ENCODE data around the gene BAIAP2.

BAIAP2 gene

DNA sequence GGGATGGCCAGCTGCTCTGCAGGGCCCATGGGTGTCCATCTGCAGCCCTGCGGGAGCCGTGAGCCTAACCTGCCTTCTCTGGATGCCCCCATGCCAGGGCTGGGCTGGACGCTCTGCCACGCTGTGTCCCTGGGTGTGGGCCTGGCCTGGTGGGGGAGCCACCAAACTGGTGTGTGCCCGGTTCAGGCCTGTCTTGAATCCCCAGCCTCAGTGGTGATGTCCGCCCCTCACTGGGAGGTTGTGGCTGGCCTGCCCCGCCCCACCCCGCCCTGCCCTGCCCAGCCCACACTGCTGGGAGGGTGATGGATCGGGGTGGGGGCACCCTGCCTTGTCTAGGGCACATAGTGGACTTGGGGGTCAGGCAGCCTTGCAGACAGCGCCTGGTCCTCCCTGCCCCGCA lies 80.3 kb downstream of the BAIAP2 start:
- no peak overlapping the region for H3K4me3 ChIP-seq
- H3K27ac ChIP-seq: no peak overlapping the region

DNA sequence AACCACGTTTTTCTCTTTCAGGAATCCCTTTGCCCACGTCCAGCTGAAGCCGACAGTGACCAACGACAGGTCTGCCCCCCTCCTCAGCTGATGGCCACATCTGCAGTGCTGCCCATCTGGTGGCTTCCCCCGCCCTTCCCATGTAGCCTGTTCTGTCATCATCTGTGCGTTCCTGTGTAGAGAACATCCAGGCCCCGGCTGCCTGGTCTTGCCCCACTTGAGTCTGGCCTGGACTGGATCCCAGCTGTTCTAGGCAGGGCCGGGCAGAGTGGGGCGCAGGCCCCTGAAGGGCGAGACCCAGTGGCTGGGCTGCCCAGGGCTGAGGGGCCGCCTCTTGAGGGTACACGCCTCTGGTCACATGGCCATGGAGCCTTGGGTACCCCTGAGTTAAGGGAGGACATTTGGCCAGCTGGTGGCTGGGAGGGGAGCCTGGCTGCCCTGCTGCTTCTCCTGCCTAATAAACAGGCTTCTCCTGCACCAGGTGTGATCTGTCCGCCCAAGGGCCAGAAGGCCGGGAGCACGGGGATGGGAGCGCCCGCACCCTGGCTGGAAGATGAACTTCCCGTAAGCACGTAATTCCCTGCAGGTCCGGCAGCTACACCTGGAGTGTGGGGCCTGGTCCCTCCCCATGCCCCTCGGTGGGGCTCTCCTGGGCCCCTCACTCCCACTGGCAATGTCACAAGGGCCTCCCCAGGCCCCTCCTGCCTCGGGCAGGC lies 81.0 kb downstream of the BAIAP2 start:
- H3K4me3 ChIP-seq: no peak overlapping the region
- H3K27ac ChIP-seq: peak overlapping the region in 1 of 21 experiments; percentile 41

GRCh38 chr17:81116704-81117103 lies 81.8 kb downstream of the BAIAP2 start:
- no peak overlapping the region for H3K4me3 ChIP-seq
- peak overlapping the region in 1 of 21 experiments; percentile 41 for H3K27ac ChIP-seq

DNA sequence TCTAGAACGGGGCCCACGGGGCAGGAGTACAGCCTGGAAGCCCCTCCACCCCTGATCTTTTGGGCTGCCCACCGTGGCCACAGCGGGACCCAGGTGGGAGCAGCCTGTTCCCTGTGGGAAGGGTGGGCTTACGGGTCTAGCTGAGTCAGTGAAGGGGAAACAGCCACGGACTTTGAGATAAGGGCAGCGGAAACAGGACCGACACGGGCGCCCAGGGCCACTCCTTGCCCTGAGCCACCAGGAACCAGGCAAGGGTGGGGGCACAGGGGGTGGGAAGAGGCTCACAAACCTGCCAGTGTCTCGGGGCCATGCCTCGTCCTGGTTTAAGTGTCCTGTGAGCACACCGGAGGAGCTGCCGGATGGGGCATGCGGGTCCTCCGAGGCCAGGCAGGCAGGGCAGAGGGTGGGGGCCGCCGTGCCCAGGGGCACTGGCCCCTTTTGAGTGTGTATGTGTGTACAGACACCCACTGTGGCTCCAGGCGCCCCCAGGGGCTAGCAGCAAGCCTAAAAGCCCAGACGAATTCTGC lies 82.8 kb downstream of the BAIAP2 start:
- peak overlapping the region in 2 of 21 experiments; percentile 3 to 6 for H3K27ac ChIP-seq
- no peak overlapping the region for H3K4me3 ChIP-seq

DNA sequence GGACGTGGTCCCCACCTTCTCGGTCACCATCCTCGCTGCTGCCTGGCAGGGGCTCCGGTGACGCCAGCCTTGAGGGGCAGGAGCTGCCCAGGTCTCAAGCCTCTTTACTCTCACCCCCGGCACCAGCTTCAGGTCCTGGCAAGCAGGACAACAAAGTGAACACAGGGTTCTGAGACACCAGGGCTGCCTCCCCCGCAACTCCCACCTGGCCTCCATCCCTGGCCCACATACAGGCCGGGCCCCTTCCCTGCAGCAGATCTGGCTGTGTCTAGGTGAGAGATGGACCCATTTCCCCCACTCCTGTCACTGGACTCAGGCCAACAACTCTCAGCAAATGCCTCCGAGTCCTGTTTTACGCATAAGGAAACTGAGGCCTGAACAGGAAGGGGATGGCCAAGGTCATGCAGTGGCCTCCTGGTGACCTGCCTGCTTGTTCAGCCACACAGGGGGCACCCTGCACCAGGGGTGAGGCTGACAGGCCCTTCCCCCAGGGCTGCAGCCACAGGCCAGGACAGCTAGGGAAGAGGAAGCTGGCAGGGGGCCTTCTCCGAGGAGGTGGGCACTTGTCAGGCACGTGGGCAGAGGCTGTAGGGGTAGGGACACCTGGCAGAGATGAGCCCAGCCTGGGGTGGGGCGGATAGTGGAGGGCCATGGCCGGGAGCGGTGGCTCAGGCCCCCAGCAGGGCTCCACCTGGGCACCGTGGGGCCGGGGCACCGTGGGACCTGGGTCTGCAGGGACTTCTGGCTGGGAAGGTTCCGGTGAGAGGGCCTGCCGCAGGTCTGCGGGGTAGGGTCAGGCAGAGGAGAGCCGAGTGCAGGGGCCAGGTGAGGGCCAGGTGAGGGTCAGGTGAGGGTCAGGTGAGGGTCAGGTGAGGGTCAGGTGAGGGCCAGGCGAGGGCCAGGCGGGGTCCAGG lies 83.6 kb downstream of the BAIAP2 start:
- H3K27ac ChIP-seq: peak overlapping the region in 5 of 21 experiments; percentile 7 to 43 (median 37)

GRCh38 chr17:81119223-81120148 lies 84.5 kb downstream of the BAIAP2 start:
- H3K27ac ChIP-seq: peak overlapping the region in 6 of 21 experiments; percentile 7 to 67 (median 30)
- H3K4me3 ChIP-seq: peak overlapping the region; percentile 11 to 35 (median 18)

More for the DNA sequence above, 83.6 kb downstream of the BAIAP2 start:
- H3K4me3 ChIP-seq: peak overlapping the region in 5 of 7 experiments; percentile 14 to 35 (median 26)

DNA sequence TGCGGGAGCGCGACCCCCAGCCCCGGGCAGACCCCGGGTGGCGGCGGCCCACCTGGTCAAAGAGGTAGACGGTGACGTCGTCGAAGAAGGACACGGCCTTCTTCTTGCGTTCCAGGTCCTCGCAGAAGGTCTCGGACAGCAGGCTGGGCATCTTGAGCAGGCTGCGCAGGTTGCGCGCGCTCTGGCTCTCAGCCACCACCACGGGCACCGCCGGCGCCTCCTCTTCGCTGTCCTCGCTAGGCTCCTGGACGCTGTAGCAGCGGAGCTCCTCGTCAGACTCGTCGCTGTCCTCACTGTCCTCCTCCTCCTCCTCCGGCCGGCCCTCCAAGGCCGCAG lies 85.2 kb downstream of the BAIAP2 start:
- Histone ChIP-seq H3K4me3 (peak overlapping the region in 4 of 7 experiments; percentile 11 to 35 (median 16)), H3K27ac (peak overlapping the region in 3 of 21 experiments; percentile 7 to 24 (median 11))

- Histone ChIP-seq H3K27ac (peak overlapping the region in 1 of 21 experiments; percentile 24), H3K4me3 (peak overlapping the region in 1 of 7 experiments; percentile 35)
Measured at GRCh38 chr17:81120695-81121621, 86.0 kb downstream of the BAIAP2 start.

DNA sequence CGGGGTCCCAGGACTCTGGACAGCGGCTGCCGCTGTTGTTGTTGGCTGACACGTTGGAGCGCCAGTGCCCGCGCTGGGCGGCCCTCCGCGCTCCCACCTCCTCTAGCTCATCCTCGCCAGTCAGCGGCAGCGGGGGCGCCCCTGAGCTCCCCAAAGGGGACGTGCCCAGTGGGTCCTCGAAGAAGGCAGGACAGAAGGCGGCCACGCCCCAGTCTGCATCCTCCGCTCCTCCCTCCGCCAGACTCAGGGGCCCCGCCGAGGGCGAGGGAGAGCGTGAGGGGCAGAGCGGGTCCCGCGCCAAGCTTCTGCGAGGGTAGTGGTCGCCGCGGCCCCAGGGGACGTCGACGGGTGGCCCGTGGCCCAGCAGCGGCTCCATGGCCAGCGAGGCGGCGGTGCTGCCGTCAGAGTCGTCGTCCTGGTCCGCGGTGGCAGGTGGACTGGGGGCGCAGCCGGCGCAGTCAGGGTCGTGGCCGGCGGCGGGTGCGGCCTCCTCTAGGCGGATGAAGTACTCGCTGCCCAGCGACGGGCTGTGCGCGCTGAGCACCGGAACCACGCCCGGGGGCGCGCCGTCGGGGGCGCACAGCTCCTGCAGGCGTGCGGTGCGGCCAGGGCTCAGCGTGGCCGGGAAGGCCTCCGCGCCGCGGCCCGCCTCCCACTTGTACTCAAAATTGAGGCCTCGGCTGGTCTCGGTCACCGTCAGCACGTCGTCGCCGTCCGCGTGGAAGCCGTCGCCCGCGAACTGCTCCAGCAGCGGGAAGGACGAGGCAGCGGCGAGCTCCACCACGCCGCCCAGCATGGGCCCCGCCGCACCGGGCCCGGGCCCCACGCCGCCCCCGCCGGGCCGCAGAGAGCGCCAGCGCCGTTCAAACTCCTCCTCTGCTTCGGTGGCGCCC lies 87.1 kb downstream of the BAIAP2 start:
- Histone ChIP-seq H3K27ac (no peak overlapping the region), H3K4me3 (no peak overlapping the region)

DNA sequence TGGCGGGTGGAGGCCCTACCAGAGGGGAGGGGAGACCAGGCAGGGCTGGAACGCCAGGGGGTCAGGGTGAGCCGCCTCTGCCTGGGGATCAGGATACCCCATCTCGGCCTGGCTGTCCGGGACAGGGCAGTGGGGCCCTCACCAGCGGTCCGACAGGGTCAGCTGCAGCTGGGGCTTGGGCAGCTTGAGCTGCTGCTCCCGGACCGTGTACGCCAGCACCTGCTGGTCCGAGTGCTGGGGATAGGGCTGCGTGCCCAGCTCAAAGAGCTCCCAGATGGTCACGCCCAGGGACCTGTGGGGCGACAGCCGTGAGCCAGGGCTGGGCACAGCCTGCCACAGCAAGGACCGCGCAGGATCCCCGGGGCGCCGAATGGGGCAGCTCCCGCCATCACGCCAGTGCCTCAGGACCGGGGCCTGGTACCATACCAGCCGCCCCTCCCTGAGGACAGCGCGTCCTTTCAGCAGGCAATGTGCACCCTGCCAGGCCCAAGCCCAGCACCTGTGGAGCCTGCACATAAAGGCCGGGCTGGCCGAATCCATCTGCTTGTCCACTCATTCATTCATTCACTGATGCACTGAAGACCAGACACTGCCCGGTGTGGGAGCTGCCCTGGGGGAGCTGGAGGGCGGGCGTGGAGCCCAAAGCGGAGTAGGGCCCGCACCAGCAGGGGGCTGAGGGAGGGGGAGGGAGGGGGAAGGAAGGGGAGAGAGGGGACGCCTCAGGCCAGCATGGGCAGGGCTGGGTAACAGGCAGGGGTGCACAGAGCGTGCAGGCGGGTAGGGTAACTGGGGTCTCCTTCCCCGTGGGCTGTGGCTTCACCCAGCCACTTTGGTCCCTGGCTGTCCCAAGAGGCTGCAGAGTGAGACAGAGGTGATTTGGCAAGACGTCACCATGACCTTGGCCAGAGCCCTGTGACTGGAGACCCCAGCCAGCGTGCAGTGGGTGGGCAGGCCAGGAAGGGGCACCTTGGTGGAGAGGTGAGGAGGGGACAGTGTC lies 88.4 kb downstream of the BAIAP2 start:
- Histone ChIP-seq H3K27ac (no peak overlapping the region), H3K4me3 (no peak overlapping the region)

DNA sequence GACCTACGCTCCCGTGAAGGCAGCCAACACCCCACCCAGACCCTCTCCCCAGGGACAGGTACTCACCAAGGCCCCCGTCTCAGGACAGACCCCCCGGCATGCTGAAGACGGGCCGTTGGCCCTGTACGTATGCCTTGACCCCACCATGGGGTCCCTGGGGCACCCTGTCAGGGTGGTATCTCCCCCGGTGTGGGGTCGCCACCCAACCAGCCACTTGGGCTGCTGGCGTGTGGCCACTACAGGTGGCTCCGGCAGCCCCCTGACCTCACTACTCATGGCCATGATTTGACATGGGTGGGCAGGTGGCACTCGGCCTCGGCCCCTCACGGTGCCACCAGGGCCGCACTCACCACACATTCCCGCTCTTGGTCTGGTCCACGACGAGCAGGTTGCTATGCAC lies 89.4 kb downstream of the BAIAP2 start:
- Histone ChIP-seq H3K4me3 (no peak overlapping the region), H3K27ac (no peak overlapping the region)

DNA sequence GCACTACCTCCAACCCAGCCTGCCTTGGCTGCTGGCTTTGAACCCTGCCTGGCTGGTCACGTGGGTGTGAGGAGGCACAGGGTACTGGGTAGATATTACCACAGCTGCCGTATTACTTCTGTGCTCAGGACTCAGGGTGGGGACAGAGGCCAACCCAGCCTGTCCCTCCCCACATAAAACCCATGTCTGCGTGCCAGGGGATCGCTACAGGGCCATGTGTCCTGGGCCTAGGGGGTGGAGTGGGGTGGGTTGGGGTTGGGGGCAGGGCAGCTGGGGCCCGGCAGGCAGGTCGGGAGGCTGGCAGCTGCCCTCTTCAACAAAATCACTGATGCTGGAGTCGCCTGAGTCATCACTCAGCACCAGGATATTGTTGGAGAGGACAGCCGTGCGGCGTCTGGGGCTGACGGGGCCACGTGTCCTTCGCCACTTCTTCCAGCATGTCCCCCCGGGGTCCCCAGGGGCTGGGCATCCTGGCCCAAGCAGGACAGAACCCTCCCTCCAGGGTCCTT lies 90.7 kb downstream of the BAIAP2 start:
- Histone ChIP-seq H3K27ac (no peak overlapping the region), H3K4me3 (no peak overlapping the region)

DNA sequence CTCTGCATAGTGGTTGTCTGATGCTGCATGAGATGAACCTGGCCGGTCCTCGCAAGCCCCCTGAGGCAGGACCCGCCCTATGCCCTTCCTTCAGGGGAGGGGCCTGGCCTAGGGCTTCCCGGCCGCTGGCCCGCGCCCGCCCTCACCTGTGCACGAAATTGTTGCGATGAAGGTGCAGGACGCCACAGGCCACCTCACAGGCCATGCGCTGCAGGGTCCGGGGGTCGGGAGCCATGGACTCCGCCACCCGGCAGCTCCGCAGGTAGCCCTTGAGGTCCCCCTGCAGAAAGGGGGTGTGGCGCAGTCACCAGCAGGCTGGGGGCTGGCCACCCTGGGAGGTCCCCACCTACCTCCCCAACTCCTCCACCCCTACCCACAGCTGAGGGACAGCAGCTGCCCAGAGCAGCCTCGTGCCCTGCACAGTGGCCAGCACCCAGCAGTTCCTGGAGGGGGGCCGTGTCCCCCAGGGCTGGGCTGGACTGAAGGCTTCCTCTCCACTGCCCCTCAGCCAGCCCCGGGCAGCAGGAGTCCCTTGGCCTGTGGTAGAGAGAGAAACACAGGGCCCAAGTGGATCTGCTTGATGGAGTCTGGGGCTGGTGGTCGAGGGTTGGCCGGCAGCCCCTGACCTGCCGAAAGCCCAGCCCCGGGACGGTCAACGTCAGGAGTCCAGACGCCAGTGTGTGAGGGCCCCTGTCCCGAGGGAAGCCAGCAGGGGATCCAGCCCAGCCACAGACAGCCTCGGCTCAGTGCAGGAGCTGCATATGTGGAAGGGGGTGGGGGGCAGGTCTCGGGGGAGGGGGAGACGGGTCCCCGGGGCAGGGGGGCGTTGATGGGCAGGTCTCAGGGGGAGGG lies 91.6 kb downstream of the BAIAP2 start:
- Histone ChIP-seq H3K4me3 (no peak overlapping the region), H3K27ac (no peak overlapping the region)

- Histone ChIP-seq H3K27ac (no peak overlapping the region), H3K4me3 (no peak overlapping the region)
Measured at GRCh38 chr17:81127133-81127455, 92.1 kb downstream of the BAIAP2 start.

GRCh38 chr17:81127526-81128177 lies 92.7 kb downstream of the BAIAP2 start:
- peak overlapping the region in 1 of 21 experiments; percentile 3 for H3K27ac ChIP-seq
- no peak overlapping the region for H3K4me3 ChIP-seq
